SU-DHL-6 (cell line): ENCODE data around the gene STAG2.
"Not testable (repeated sequence)": the region's sequence is repeated elsewhere in the genome, so short reads cannot be mapped to it uniquely, and the experiment has no call there.

Source experiments
- H2AFZ ChIP-seq: fragments of 200-600 bp; sonication (generic); 2 replicates; pipeline ENCODE4 v1.6.1; 2014; ENCODE audit warnings: low read depth, mild to moderate bottlenecking, moderate library complexity, mixed read lengths, antibody characterized with exemption, low read length; ENCODE audit not compliant: severe bottlenecking
- H3F3A ChIP-seq: fragments of 200-600 bp; shearing (Covaris generic); 2 replicates; pipeline ENCODE4 v1.6.0; 2016; ENCODE audit warnings: antibody characterized with exemption, mild to moderate bottlenecking; ENCODE audit not compliant: insufficient read depth
- H3K27ac ChIP-seq: fragments of 200-600 bp; sonication (generic); 2 replicates; pipeline ENCODE4 v1.5.1; 2016; ENCODE audit warnings: low read depth, mild to moderate bottlenecking, low read length, moderate library complexity, mixed read lengths
- H3K27me3 ChIP-seq: fragments of 200-600 bp; sonication (generic), shearing (Covaris generic); 2 replicates; pipeline ENCODE4 v1.6.0; 2014; ENCODE audit warnings: mild to moderate bottlenecking, low read length
- H3K36me3 ChIP-seq: fragments of 200-600 bp; sonication (generic); 2 replicates; pipeline ENCODE4 v1.6.1; 2014; ENCODE audit warnings: mild to moderate bottlenecking, low read length, mixed read lengths
- H3K4me2 ChIP-seq: fragments of 300-600, 200-600 bp; shearing (Covaris generic), sonication (generic); 2 replicates; pipeline ENCODE4 v1.6.0; 2014; ENCODE audit warnings: low read length, low read depth, mild to moderate bottlenecking; ENCODE audit not compliant: poor library complexity, severe bottlenecking
- H3K4me3 ChIP-seq: fragments of 200-600 bp; sonication (generic); 2 replicates; pipeline ENCODE4 v1.5.1; 2014; ENCODE audit warnings: antibody characterized with exemption, low read length, mild to moderate bottlenecking, mixed read lengths; ENCODE audit not compliant: insufficient read depth, poor library complexity, severe bottlenecking
- H3K79me2 ChIP-seq: fragments of 200-600 bp; sonication (generic); 2 replicates; pipeline ENCODE4 v1.6.1; 2014; ENCODE audit warnings: mild to moderate bottlenecking, low read length, moderate library complexity; ENCODE audit not compliant: insufficient read depth
- H3K9ac ChIP-seq: fragments of 200-600 bp; sonication (generic); 2 replicates; pipeline ENCODE4 v1.7.0; 2014; ENCODE audit warnings: mild to moderate bottlenecking, low read length
- H3K9me2 ChIP-seq: fragments of 200-600 bp; sonication (generic); replicated peaks from 2 replicates; pipeline ENCODE4 v1.6.1; 2014; ENCODE audit warnings: low read length; ENCODE audit not compliant: insufficient read depth
- H3K9me3 ChIP-seq: fragments of 200-600 bp; sonication (generic); 2 replicates; pipeline ENCODE4 v1.6.1; 2014; ENCODE audit warnings: low read length, mixed read lengths; ENCODE audit not compliant: insufficient read depth
- H4K20me1 ChIP-seq: fragments of 200-600 bp; sonication (generic); 2 replicates; pipeline ENCODE4 v1.6.1; 2014; ENCODE audit warnings: low read depth, mild to moderate bottlenecking, antibody characterized with exemption, low read length, moderate library complexity, mixed read lengths
- CTCF ChIP-seq: fragments of 200-600 bp; sonication (generic); IDR thresholded peaks from one replicate; pipeline ENCODE4 v1.5.1; 2017; ENCODE audit warnings: antibody characterized with exemption, mild to moderate bottlenecking, low read length, moderate library complexity; ENCODE audit not compliant: insufficient read depth, poor library complexity, severe bottlenecking
- EZH2phosphoT487 ChIP-seq: fragments of 200-600 bp; sonication (generic), shearing (Covaris generic); conservative IDR thresholded peaks from 2 replicates; pipeline ENCODE4 v1.6.1; 2018; ENCODE audit warnings: mild to moderate bottlenecking, antibody characterized with exemption, low read length, moderate library complexity, mixed read lengths

The STAG2 gene

GRCh38 chrX:124035657-124036056 lies 74.2 kb downstream of the STAG2 start:
- Histone ChIP-seq H3K4me3 (no peak overlapping the region), H3K9me3 (no peaks in the 10 kb centered on the region), H4K20me1 (no peaks in the 10 kb centered on the region), H3K79me2 (peaks cover 5% of the 10 kb centered on the region; the same call in 1 of the 2 replicates), H3K4me2 (no peak overlapping the region), H3K9me2 (no peaks in the 10 kb centered on the region), H3F3A (no peaks in the 10 kb centered on the region), H3K36me3 (0 out of 2 replicates have a peak, but pooled peaks cover 11% of the 10 kb centered on the region), H3K27ac (no peak overlapping the region), H3K9ac (no peak overlapping the region), H3K27me3 (no peaks in the 10 kb centered on the region), H2AFZ (no peak overlapping the region)
- TF ChIP-seq EZH2phosphoT487 (no peak), CTCF (no peak)

- Histone ChIP-seq H3K9me3 (no peaks in the 10 kb centered on the region), H2AFZ (no peak overlapping the region), H3K36me3 (peaks cover 14% of the 10 kb centered on the region; the same call in 1 of the 2 replicates)
Observed at GRCh38 chrX:124042042-124042441, 80.5 kb downstream of the STAG2 start.

GRCh38 chrX:124045109-124045508 lies 83.6 kb downstream of the STAG2 start:
- Histone ChIP-seq H3K9me3 (no peaks in the 10 kb centered on the region), H3K4me2 (no peak overlapping the region), H3K27ac (no peak overlapping the region), H3F3A (no peaks in the 10 kb centered on the region), H3K4me3 (no peak overlapping the region), H3K79me2 (no peaks in the 10 kb centered on the region), H2AFZ (no peak overlapping the region), H3K27me3 (no peaks in the 10 kb centered on the region), H4K20me1 (no peaks in the 10 kb centered on the region), H3K9me2 (no peaks in the 10 kb centered on the region), H3K36me3 (peaks cover 6% of the 10 kb centered on the region; the same call in 1 of the 2 replicates), H3K9ac (no peak overlapping the region)
- TF ChIP-seq CTCF (no peak), EZH2phosphoT487 (no peak)

More at GRCh38 chrX:124042042-124042441, 80.5 kb downstream of the STAG2 start:
- Histone ChIP-seq H3K79me2 (no peaks in the 10 kb centered on the region), H4K20me1 (no peaks in the 10 kb centered on the region), H3K27ac (no peak overlapping the region), H3K9me2 (no peaks in the 10 kb centered on the region), H3K27me3 (no peaks in the 10 kb centered on the region), H3K9ac (no peak overlapping the region), H3F3A (no peaks in the 10 kb centered on the region), H3K4me3 (no peak overlapping the region), H3K4me2 (no peak overlapping the region)
- TF ChIP-seq EZH2phosphoT487, result no peak
- TF ChIP-seq CTCF, result no peak

DNA sequence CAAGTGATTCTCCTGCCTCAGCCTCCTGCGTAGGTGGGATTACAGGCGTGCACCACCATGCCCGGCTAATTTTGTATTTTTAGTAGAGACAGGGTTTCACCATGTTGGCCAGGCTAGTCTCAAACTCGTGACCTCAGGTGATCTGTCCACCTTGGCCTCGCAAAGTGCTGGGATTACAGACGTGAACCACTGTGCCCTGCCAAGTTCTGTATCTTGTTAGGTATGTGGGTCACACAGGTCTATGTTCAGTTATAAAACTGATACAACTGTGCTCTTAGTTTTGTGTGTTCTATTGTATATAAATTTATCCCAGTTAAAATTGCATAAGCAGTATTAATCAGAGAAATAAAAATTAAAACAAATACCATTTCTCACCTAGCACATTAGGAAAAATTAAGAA lies 122.9 kb downstream of the STAG2 start:
- H4K20me1 ChIP-seq, H3K9ac ChIP-seq: not testable (repeated sequence)

More for the DNA sequence above, 122.9 kb downstream of the STAG2 start:
- not testable (repeated sequence) for H3K79me2 ChIP-seq, H3K4me2 ChIP-seq, H3K9me2 ChIP-seq, H3K4me3 ChIP-seq, H3K27me3 ChIP-seq, H3F3A ChIP-seq, H3K27ac ChIP-seq, H3K9me3 ChIP-seq, H2AFZ ChIP-seq
- peaks cover 25% of the 10 kb centered on the region; the same call in 1 of the 2 replicates for H3K36me3 ChIP-seq
